SK-N-SH treated with all-trans-retinoic acid at 6 μM for 48 hours (cell line): ENCODE data around the gene ATF6B.

ENCODE experiments used
- CSDC2 ChIP-seq: fragments of 250-450 bp; sonication (Bioruptor Pico); IDR thresholded peaks from 2 replicates; pipeline ENCODE4 v1.5.0; 2020; ENCODE audit warnings: mild to moderate bottlenecking, moderate library complexity
- ZFP3 ChIP-seq: fragments of 250-450 bp; sonication (Bioruptor Pico); IDR thresholded peaks from 2 replicates; pipeline ENCODE4 v1.5.0; 2020; ENCODE audit warnings: mild to moderate bottlenecking, moderate library complexity
- ZNF565 ChIP-seq: fragments of 450-650 bp; formaldehyde crosslinking; conservative IDR thresholded peaks from 2 replicates; pipeline ENCODE4 v1.5.0; 2020; ENCODE audit warnings: low read depth, mild to moderate bottlenecking, moderate library complexity

GRCh38 chr6:32163559-32164258 is 35.7 kb upstream of the ATF6B start:
- TF ChIP-seq CSDC2 (CRISPR knock-in tag) (no peak), ZNF565 (no peak), ZFP3 (CRISPR knock-in tag) (no peak)
